Hepatocyte (in vitro differentiated cells): ENCODE data around the gene CARM1.

Experiments
- CTCF ChIP-seq: fragments of 200-600 bp; sonication (generic); IDR thresholded peaks from 2 replicates; pipeline ENCODE4 v1.5.1; 2016; ENCODE audit warnings: antibody characterized with exemption, mild to moderate bottlenecking; ENCODE audit not compliant: poor library complexity
- EZH2 ChIP-seq: fragments of 200-600 bp; sonication (generic); IDR thresholded peaks from 2 replicates; pipeline ENCODE4 v1.6.1; 2016; ENCODE audit warnings: antibody characterized with exemption, mild to moderate bottlenecking, borderline replicate concordance

- TF ChIP-seq CTCF = no peak
- TF ChIP-seq EZH2 = no peak
These were observed 91.5 kb downstream of the CARM1 start for GRCh38 chr19:10962863-10963262.
